K562 (cell line): ENCODE measurements around the gene APOLD1. TPM values are rescaled to one million over a fixed set of nuclear protein-coding genes. Genes with fewer than 3 reads are reported as not detected.

Experiments
- CTCF ChIP-seq, 3 experiments: IDR thresholded peaks in 2 of 3; conservative IDR thresholded peaks in 1 of 3; 2 replicates each; pipeline ENCODE4 v1.5.1; 2011 to 2012; ENCODE audit warnings: low read length in 3 of 3, mild to moderate bottlenecking in 3 of 3, control low read depth in 2 of 3, improper control_type of control experiment in 1 of 3, inconsistent platforms in 1 of 3, low read depth in 1 of 3, mixed read lengths in 1 of 3, moderate library complexity in 1 of 3; ENCODE audit not compliant: insufficient read depth in 2 of 3
- MAFK ChIP-seq: IDR thresholded peaks from 2 replicates; pipeline ENCODE4 v1.6.1; 2011; ENCODE audit warnings: low read length, improper control_type of control experiment
- NFIX ChIP-seq: fragments of 250-450 bp; sonication (Bioruptor Pico); IDR thresholded peaks from 2 replicates; pipeline ENCODE4 v1.4.0; 2020; ENCODE audit warnings: low read depth, mild to moderate bottlenecking, moderate library complexity
- REST ChIP-seq, 2 experiments: fragments of 450-650 bp; formaldehyde crosslinking in 1 of 2; IDR thresholded peaks; 2 replicates each; pipeline versions ENCODE4 v1.4.0 to v1.6.1; 2014 to 2020; ENCODE audit warnings: mild to moderate bottlenecking in 2 of 2, borderline replicate concordance in 1 of 2, low read depth in 1 of 2
- TEAD2 ChIP-seq: fragments of 450-650 bp; IDR thresholded peaks from 2 replicates; pipeline ENCODE4 v1.6.1; 2016; ENCODE audit warnings: missing genetic modification characterization, control low read depth, missing compliant biosample characterization
- U2AF2 ChIP-seq: fragments of 200-400 bp; formaldehyde crosslinking; optimal IDR thresholded peaks from 2 replicates; pipeline ENCODE3; 2017; ENCODE audit warnings: low read depth, mild to moderate bottlenecking, low read length
- ZNF316 ChIP-seq: fragments of 450-650 bp; IDR thresholded peaks from 2 replicates; pipeline ENCODE4 v1.6.1; 2016
- polyA plus RNA-seq, 8 experiments: library from polyadenylated mRNA; depleted of rRNA in 4 of 8; stranded (reverse) in 5 of 8; unstranded in 3 of 8; fragments of >200 nt; fragmentation: Nextera tagmentation in 2 of 8; fragmentation: Illumina TruSeq in 1 of 8; extraction: Ambion mirVana in 2 of 8; extraction: Trizol in 1 of 8; gene quantifications; 2 replicates each; pipeline versions ENCODE4 v1.2.1 to v1.2.3, GENCODE V29; 2011 to 2014; ENCODE audit warnings: inconsistent platforms in 1 of 8, missing spikeins in 1 of 8
- total RNA-seq, 7 experiments: library from RNA; depleted of rRNA in 6 of 7; stranded (reverse); fragments of >200 nt in 6 of 7; fragmentation: Illumina TruSeq in 2 of 7; extraction: Trizol in 2 of 7; gene quantifications; 2 replicates each; pipeline versions ENCODE4 v1.2.1 to v1.2.3, GENCODE V29; 2011 to 2021; ENCODE audit warnings: low replicate concordance in 1 of 7
- TF ChIP-seq, protein P1 (sequence below): IDR thresholded peaks from 2 replicates; pipeline ENCODE4 v1.6.1; 2012; ENCODE audit warnings: low read depth, low read length, improper control_type of control experiment, borderline replicate concordance

APOLD1 gene
- total and polyA plus RNA-seq, 9 of the 15 experiments (the other 6 are each of a cell fraction or from before 2014, with no cell fraction given): 0.28 to 1.1 (median 0.61) TPM

- TF ChIP-seq REST (IDR thresholded peaks at IDR 0.05; ENCODE audit: borderline replicate concordance): peak; percentile 15; the same call in 1 of the 2 replicates
- TF ChIP-seq REST (CRISPR knock-in tag; IDR thresholded peaks at IDR 0.05; ENCODE audit: low read depth): no peak
- TF ChIP-seq, protein P1, sequence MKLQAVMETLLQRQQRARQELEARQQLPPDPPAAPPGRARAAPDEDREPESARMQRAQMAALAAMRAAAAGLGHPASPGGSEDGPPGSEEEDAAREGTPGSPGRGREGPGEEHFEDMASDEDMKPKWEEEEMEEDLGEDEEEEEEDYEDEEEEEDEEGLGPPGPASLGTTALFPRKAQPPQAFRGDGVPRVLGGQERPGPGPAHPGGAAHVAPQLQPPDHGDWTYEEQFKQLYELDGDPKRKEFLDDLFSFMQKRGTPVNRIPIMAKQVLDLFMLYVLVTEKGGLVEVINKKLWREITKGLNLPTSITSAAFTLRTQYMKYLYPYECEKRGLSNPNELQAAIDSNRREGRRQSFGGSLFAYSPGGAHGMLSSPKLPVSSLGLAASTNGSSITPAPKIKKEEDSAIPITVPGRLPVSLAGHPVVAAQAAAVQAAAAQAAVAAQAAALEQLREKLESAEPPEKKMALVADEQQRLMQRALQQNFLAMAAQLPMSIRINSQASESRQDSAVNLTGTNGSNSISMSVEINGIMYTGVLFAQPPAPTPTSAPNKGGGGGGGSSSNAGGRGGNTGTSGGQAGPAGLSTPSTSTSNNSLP: peak; percentile 83; the same call in 1 of the 2 replicates
- no peak for TF ChIP-seq TEAD2
- 0 out of 2 replicates have a peak, but pooled peaks have one; percentile 5 for TF ChIP-seq MAFK
- no peak for TF ChIP-seq NFIX (CRISPR knock-in tag)
- TF ChIP-seq ZNF316: peak; percentile 80
- TF ChIP-seq U2AF2: no peak
- peak; percentile 14 to 58 (median 45); a peak in 3 of 6 replicates for TF ChIP-seq CTCF (IDR thresholded peaks at IDR 0.05 in 2 of 3, conservative IDR thresholded peaks at IDR 0.05 in 1 of 3; ENCODE audit: insufficient read depth in 2 of 3, low read depth in 1 of 3, low read length in 3 of 3)
These were observed 48.4 kb upstream of the APOLD1 start (continued) for GRCh38 chr12:12736759-12737676.
